GM18511 (cell line): ENCODE data around the gene RIMBP3C.
"Not testable (repeated sequence)": the region's sequence is repeated elsewhere in the genome, so short reads cannot be mapped to it uniquely, and the experiment has no call there.

Experiments
- ATAC-seq: cut with Tn5 transposase; IDR thresholded peaks from one replicate; pipeline ENCODE4 v1.9.1; 2021; ENCODE audit warnings: mild to moderate bottlenecking, moderate library complexity; ENCODE audit not compliant: unreplicated experiment

Gene RIMBP3C

DNA sequence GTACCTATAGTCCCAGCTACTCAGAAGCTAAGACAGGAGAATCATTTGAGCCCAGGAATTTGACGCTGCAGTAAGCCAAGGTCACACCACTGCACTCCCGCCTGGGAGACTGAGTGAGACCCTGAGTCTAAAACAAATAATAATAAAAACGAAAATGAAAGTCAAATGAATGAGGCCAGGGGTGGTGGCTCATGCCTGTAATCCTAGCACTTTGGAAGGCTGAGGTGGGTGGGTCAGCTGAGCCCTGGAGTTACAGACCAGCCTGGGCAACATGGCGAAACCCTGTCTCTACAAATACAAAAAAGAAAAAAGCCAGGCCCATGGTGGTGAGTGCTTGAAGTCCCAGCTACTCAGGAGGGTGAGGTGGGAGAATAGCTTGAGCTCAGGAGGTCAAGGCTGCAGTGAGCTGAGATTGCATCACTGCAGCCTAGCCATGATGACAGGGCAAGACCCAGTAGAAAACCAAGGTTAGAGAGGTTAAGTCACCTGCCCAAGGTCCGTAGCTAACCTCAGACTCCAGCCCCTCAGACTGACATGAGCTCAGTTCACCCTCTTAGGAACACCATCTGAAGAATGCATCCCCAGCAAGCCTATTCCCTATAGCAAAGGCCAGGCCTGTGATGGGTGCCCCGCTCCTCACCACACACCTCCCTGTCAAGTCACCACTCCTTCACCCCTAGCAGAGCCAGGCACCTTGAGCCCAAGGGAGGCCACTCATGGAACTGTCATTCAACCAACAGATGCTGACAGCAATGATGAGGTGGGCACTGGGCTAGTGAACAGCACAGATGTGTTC is 24.4 kb downstream of the RIMBP3C start:
- ATAC-seq = not testable (repeated sequence)

DNA sequence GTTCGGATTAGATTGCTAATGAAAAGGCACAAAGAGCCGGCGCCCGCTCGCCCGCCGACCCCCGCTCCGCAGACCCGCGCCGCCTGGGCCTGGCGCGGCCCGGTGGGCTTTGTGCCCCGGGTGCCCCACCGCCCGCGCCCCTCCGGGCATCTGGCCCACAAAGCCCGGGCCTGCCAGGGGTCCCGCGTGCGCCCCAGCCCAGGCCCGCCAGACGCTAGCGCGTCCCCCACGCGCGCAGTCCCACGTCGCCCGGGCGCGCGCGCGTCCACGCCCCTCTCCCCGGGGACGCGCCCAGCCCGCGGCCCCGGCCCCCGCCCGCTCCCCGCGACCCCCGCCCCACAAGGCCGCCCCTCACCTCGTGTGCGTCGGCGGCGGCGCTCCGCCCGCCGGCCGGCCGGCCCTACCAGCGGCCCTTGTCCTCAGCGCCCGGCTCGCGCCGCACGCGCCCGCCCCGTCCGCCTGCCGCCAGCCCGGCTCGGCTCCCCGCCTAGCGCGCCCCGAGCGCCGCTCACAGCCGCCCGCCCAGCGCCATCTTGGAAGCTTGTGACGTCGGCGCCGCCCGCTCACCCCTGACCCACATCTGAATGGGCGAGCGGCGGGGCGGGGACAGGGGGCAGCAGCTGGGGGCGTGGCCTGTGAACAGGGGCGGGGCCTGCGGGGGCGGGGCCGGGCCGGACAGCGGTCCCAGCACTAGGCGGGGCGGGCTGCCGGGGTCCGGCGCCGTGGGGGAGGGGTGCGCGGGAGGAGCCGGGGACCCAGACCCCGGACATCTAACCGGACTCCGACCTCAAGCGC is 34.1 kb downstream of the RIMBP3C start:
- peak; percentile 78 for ATAC-seq

DNA sequence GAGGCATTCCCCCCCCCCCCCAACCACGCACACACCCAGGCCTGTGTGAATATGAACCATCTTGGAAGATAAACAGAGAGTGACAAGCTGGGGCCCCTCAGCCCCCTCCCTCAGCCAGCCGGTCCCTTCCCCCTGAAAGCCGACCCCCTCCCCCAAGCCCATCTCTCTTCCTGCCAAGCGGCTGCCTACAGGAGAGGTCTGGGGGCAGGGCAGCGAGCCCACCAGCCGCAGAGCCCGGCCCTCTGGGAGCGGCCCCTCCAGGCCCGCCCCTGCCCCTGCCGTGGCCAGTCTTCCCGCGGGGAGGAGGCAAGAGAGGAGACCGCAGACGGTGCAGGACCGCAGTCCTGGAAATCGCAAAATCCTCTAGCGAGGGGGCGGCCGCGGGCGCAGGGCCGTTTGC is 34.7 kb downstream of the RIMBP3C start:
- peak; percentile 30 for ATAC-seq

DNA sequence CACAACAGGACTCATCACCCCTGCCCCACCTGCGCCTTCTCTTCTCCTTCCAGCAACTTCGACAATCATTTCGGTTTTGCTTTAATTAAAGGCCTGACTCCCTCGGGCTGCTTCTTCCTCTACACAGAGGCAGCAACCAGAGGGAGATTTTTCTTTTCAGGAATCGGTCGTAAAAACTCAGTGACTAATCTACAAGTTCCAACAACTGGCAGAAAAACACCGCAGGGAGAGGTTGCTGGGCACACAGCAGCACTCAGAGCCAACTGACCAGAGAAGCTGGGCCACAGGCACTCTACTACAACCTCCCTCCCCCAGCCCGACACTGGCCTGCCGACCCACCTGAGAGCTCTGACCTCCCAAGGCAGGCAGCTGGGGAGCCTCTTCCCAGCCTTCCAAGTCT is 36.0 kb downstream of the RIMBP3C start:
- not testable (repeated sequence) for ATAC-seq

DNA sequence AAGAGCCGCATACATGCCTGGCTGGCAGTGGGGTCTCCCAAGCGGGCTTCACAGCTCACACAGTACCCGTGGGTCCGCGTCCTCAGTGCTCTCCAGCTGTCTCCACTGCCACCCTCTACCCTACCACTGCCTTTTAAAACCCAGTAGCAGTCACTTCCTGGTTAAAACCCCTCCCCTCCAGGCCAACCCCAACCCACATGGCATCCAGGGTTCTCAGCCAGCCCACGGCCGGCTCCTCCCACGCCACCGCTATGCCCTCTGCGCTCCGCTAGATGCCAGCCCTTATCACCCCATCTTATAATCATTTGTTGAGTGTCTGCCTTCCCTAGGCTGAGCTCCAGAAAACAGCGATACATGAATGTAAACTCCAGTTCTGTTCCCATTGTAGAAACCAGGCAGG is 37.1 kb downstream of the RIMBP3C start:
- ATAC-seq = not testable (repeated sequence)

DNA sequence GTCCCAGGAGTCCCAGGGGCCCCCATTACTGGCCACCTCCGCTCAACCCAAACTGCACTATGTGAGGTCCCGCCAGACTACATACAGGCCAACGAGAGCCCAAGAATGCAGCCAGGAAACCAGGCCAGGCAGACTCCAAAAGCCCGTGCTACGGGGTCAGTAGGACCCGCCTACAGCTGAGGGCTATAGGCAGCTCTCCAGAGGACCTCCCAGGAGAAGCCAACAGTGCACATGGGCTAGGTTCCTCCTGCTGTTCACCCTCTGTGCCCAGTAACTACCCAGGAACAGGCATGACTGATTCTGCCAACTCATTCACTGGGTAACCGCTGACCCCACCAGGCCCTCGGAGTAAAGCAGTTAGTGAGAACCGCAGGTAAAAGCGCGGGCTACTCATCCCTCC is 39.2 kb downstream of the RIMBP3C start:
- ATAC-seq = not testable (repeated sequence)

DNA sequence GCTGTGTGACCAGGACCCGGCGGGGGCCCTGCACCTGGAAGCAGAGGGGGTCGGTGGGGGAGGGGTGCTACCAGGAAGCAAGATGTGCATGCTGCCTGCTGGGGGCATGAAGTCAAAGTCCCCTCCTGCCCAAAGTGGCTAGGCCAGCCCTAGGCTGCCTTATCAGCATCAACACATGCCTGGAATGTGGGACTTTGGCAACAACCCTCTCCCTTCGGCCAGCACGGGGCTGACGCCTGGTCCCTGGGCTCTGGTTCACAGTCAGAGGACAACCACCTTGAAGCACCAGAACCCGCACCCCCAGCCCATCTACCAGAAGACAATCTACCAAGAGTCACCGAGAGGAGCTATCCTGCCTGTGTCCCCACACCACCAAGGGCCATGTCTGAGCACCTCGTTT is 40.9 kb downstream of the RIMBP3C start:
- not testable (repeated sequence) for ATAC-seq

DNA sequence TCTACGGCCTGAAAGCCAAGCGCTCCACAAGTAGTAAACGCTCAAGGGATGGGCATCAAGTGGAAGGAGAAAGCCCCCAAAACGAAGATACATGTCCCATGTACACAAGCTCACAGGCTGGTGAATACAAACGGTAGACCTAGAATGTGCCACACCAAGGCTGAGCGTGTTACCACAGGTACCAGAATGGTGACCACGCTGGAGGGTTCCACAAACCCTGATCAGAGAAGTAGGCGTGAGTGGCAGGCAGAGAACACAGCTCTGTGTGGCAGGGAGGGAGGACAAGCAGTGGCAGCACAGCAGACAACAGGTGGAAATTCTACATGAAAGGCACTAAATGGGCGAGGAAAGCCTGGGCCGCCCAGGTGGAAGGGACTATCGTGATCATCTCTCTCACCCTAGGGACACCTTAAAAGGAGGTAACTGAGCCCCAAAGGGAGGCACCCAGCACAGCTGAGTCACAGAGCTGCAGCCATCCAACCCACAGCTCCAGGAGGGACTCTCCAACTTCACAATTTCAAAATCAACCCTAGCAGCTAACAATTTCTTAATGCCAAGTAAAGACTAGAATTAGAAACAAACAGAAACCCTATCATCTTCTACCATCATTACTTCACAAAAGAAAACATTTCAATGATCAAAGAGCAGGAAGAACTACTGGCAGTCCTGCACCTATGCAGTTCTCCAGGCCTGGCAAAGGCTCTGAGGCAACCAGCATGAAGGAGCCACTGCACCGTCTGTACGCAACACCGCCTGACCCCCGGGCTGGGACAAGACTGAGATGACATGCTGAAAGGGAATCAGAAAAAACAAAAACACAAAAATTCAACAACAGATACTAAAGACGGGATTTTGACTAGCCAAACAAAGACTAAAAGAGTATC is 51.4 kb downstream of the RIMBP3C start:
- ATAC-seq = not testable (repeated sequence)

DNA sequence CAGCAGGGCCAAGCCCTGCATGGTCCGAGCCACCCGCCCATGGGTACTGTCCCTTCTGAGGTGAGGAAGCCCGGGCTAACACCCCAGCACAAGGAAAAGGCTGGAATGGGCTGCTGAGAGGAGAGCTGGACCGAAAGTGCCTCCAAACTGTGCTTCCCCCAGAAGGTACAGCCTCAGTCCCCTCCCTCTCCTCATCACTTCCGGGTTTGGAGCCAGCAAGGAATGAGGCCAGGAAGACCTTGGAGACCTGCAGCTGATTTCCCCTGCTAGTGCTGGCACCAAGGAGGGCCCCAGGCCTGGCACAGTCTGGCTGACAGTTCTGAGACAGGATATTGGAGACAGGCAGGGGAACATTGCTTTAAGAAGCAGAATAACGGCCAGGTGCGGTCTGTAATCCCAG is 52.8 kb downstream of the RIMBP3C start:
- ATAC-seq = not testable (repeated sequence)

DNA sequence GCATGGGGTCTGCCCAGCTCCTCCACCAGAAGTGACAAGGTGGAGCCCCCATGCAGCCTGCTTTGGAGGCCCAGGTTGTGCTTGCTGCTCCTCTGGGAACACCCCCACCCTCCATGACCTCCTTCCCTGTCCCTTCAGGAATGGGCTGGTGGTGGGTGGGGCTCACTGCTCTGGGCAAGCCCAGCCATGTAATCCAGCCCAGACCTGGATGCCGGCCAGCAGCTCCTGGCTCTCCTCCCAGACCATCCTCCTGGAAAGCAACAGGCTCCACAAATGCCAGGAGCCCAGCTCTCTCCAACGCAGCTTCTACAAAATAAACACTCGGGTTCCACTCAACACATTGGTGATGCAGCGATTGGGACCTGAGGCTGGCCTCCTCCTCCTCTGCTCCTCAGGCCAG is 53.3 kb downstream of the RIMBP3C start:
- not testable (repeated sequence) for ATAC-seq
